HG03025 (cell line): Measurements from ENCODE around the gene IGF2BP3.
A peak's percentile ranks its signal among the peaks of the same experiment; 100 is the strongest.

Experiments
- ATAC-seq: cut with Tn5 transposase; IDR thresholded peaks from one replicate; pipeline ENCODE4 v1.9.1; 2021; ENCODE audit warnings: mild to moderate bottlenecking, moderate library complexity; ENCODE audit not compliant: unreplicated experiment, low FRiP score

Gene IGF2BP3

GRCh38 chr7:23385140-23385539, 85.2 kb downstream of the IGF2BP3 start:
- ATAC-seq: no peak

GRCh38 chr7:23383225-23383624, 87.1 kb downstream of the IGF2BP3 start:
- ATAC-seq: no peak

- no peak for ATAC-seq
Measured at GRCh38 chr7:23380961-23381360, 89.3 kb downstream of the IGF2BP3 start.

- no peak for ATAC-seq
Measured at GRCh38 chr7:23380556-23380955, 89.7 kb downstream of the IGF2BP3 start.

- no peak for ATAC-seq
Measured at GRCh38 chr7:23378996-23379395, 91.3 kb downstream of the IGF2BP3 start.

GRCh38 chr7:23377134-23377533, 93.2 kb downstream of the IGF2BP3 start:
- no peak for ATAC-seq

GRCh38 chr7:23373151-23374004, 96.9 kb downstream of the IGF2BP3 start:
- ATAC-seq: peak; percentile 60

- no peak for ATAC-seq
Measured at GRCh38 chr7:23372611-23373010, 97.7 kb downstream of the IGF2BP3 start.

GRCh38 chr7:23371654-23372053, 98.6 kb downstream of the IGF2BP3 start:
- no peak for ATAC-seq

- no peak for ATAC-seq
Measured at GRCh38 chr7:23369695-23370404, 100.4 kb downstream of the IGF2BP3 start.

GRCh38 chr7:23369100-23369499, 101.2 kb downstream of the IGF2BP3 start:
- no peak for ATAC-seq

- no peak for ATAC-seq
Measured at GRCh38 chr7:23358152-23358674, 112.1 kb downstream of the IGF2BP3 start.

GRCh38 chr7:23357190-23358093, 112.8 kb downstream of the IGF2BP3 start:
- ATAC-seq: no peak

- ATAC-seq: no peak
Measured at GRCh38 chr7:23356726-23357125, 113.6 kb downstream of the IGF2BP3 start.

GRCh38 chr7:23356168-23356567, 114.1 kb downstream of the IGF2BP3 start:
- no peak for ATAC-seq

- peak; percentile 47 for ATAC-seq
Measured at GRCh38 chr7:23353172-23353571, 117.1 kb downstream of the IGF2BP3 start.

- ATAC-seq: no peak
Measured at GRCh38 chr7:23350466-23350865, 119.8 kb downstream of the IGF2BP3 start.

- no peak for ATAC-seq
Measured at GRCh38 chr7:23349484-23350157, 120.7 kb downstream of the IGF2BP3 start.

- ATAC-seq: no peak
Measured at GRCh38 chr7:23347682-23348180, 122.6 kb downstream of the IGF2BP3 start.
